Common myeloid progenitor, CD34-positive (primary cell): Measurements from ENCODE around the gene MREG.
"Not testable (repeated sequence)": the region's sequence is repeated elsewhere in the genome, so short reads cannot be mapped to it uniquely, and the experiment has no call there.

Experiments
- CTCF ChIA-PET: fragments of 350-600 bp; sonication (Branson Sonifier 250); formaldehyde crosslinking; loops from one replicate; lab custom pipeline; 2021; ENCODE audit warnings: antibody characterized with exemption; lab: Charles Lee
- POLR2A ChIA-PET: fragments of 350-600 bp; sonication (Branson Sonifier 250); formaldehyde crosslinking; loops from one replicate; lab custom pipeline; 2021; ENCODE audit warnings: antibody characterized with exemption; lab: Charles Lee
- DNase-seq, 3 donors: peaks; one replicate each; pipeline versions ENCODE4 v3.0.0 to v3.0.0-alpha.2; 2013
- H3K27ac ChIP-seq, 2 experiments: 1 replicate in 1 of 2; 2 replicates in 1 of 2; pipeline ENCODE4 v1.7.0; 2013; ENCODE audit warnings: inconsistent platforms in 2 of 2, low read length in 2 of 2, mild to moderate bottlenecking in 2 of 2, low read depth in 1 of 2, moderate library complexity in 1 of 2; ENCODE audit not compliant: severe bottlenecking in 2 of 2, insufficient read depth in 1 of 2, poor library complexity in 1 of 2
- H3K27me3 ChIP-seq, 5 experiments: replicated peaks in 2 of 5; 1 replicate in 3 of 5; 2 replicates in 2 of 5; pipeline versions ENCODE4 v1.6.1 to v1.7.0; 2013; ENCODE audit warnings: low read length in 4 of 5, mild to moderate bottlenecking in 2 of 5, moderate library complexity in 2 of 5, inconsistent platforms in 1 of 5; ENCODE audit not compliant: insufficient read depth in 5 of 5, control insufficient read depth in 4 of 5
- H3K36me3 ChIP-seq, 4 experiments: 1 replicate in 2 of 4; 2 replicates in 2 of 4; pipeline versions ENCODE4 v1.6.1 to v1.7.0; 2013; ENCODE audit warnings: low read length in 3 of 4, control low read depth in 1 of 4, mild to moderate bottlenecking in 1 of 4; ENCODE audit not compliant: control insufficient read depth in 4 of 4, insufficient read depth in 4 of 4
- H3K4me1 ChIP-seq, 4 experiments: 1 replicate in 3 of 4; 2 replicates in 1 of 4; pipeline versions ENCODE4 v1.6.1 to v1.7.1; 2013; ENCODE audit warnings: low read length in 3 of 4, mild to moderate bottlenecking in 3 of 4, control low read depth in 1 of 4, inconsistent platforms in 1 of 4, moderate library complexity in 1 of 4; ENCODE audit not compliant: control insufficient read depth in 4 of 4, insufficient read depth in 4 of 4; ENCODE audit errors: control extremely low read depth in 1 of 4
- H3K4me3 ChIP-seq, 7 experiments: 1 replicate in 4 of 7; 2 replicates in 3 of 7; pipeline versions ENCODE4 v1.5.1 to v1.7.0; 2013; ENCODE audit warnings: mild to moderate bottlenecking in 7 of 7, low read length in 6 of 7, moderate library complexity in 6 of 7, inconsistent platforms in 2 of 7, low read depth in 2 of 7, control low read depth in 1 of 7; ENCODE audit not compliant: insufficient read depth in 4 of 7, control insufficient read depth in 1 of 7; ENCODE audit errors: extremely low read depth in 1 of 7
- H3K9me3 ChIP-seq, 5 experiments: 1 replicate in 4 of 5; 2 replicates in 1 of 5; pipeline versions ENCODE4 v1.6.1 to v1.7.1; 2013; ENCODE audit warnings: low read length in 4 of 5, mild to moderate bottlenecking in 2 of 5, inconsistent platforms in 1 of 5, low read depth in 1 of 5, moderate library complexity in 1 of 5; ENCODE audit not compliant: control insufficient read depth in 4 of 5, insufficient read depth in 2 of 5; ENCODE audit errors: control extremely low read depth in 1 of 5
- WGBS: methylation state at CpG from one replicate; pipeline ENCODE4 v1.1.5; 2013; ENCODE audit not compliant: insufficient coverage; 5-methylcytosine and 5-hydroxymethylcytosine counted together

MREG gene

DNA sequence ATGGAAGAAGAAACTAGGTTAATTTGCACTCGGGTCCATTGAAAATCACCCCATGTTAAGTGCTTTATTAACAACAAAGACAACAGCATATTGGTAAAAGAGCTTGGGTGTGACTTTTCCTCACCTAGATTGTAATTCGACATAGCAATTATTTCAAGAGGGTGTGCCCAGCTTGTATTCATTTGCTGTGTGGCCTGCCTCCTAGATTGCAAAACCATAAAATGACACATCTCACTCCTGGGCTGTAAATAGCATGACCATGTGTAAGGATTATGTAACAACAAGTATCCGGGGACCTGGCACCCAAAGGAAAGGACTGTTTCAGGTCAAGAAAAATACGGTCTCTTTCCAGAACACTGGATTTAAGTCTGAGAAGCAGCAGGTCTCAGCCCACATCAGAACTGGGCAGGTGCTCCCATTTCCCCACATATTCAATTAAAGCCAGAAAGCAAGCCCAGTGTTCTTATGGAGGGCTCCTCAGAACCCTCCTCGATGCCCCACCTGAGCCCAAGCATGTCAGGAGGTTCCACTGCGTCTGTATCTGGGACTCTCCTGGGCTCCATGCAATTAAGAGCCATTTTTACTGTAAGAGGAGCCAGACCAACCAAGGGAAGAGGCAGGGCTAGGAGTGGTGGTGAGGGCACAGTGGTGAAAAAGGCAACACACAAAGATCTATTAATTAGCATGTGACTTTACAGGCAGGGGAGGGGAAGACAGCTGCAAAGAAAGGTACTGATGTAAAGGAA, 39.2 kb downstream of the MREG start:
- no peak overlapping the region for H3K4me3 ChIP-seq
- H3K9me3 ChIP-seq: no peaks in the 10 kb centered on the region
- DNase-seq: no peak
- no peaks in the 10 kb centered on the region for H3K27me3 ChIP-seq
- peaks cover 0 to 20% (median 3%) of the 10 kb centered on the region in 4 experiments for H3K4me1 ChIP-seq
- POLR2A ChIA-PET: interaction anchor here (0.6 kb wide), 1 partner anchor 9 kb away, joined by 6 read pairs; no protein-coding TSS in a partner anchor
- H3K36me3 ChIP-seq: peaks cover 0 to 15% (median 3%) of the 10 kb centered on the region in 4 experiments
- 87% methylated on average over 6 of the region's 6 CpGs for WGBS
- CTCF ChIA-PET: interaction anchor here (1.5 kb wide), 1 partner anchor 47 kb away, joined by 4 read pairs; no protein-coding TSS in a partner anchor
- no peak overlapping the region for H3K27ac ChIP-seq

DNA sequence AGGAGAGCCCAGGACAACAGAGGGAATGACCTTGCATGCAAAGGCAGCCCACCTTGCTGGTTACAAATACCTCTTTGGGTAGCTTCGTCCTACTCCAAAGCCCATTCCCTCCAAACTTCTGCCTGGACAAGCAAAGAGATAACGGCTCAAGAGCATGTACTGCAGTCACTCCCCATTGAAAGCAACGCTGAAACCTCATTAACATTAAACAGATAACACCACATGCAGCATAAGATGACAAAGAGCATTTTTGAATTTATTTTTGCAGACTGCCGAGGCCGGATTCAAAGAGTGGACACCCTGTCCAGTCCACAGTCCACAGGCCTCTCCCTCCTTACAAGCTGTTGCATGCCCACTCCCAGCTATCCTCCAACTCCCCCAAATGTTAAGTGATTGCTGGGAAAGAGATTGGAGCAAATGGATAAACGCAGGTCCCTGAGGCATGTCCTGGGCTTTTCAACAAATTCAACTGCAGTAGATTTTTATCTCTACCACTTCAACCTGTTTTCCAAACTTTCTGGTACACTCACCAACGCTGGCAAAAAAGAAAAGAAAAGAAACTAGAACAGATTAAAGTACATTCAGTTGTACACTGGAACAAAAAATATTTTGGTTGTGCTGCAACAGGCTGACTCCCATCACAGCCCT, 40.1 kb downstream of the MREG start:
- Histone ChIP-seq H3K36me3 (peaks cover 0 to 15% (median 3%) of the 10 kb centered on the region in 4 experiments), H3K4me3 (no peak overlapping the region), H3K9me3 (no peaks in the 10 kb centered on the region), H3K4me1 (peaks cover 0 to 28% (median 6%) of the 10 kb centered on the region in 4 experiments), H3K27me3 (no peaks in the 10 kb centered on the region), H3K27ac (no peak overlapping the region)
- POLR2A ChIA-PET: no interaction called here
- CTCF ChIA-PET: interaction anchor here (1.4 to 1.5 kb wide), 2 partner anchors 48 to 50 kb away, joined by 3 to 4 read pairs; no protein-coding TSS in a partner anchor
- 96% methylated on average over 3 of the region's 7 CpGs for WGBS
- DNase-seq: no peak

DNA sequence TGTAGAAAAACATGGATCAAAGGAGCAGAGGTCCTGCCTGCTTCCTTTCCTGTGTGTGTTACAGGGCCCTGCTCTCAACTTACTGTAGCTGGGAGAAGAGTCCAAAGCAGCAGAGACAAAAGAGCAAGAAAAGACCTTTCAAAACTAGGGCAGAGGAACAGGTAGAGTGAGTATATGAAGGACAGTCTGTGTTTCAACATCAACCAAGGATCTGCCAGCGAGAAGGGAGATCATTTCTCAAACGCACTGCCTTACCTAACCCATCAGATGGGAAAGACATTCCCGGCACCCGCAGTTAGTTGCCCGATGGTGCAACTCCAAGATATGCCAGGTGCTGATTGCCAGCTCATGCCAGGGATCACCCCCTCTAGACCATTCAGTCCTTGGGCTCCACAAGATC, 41.7 kb downstream of the MREG start:
- 95% methylated on average over 5 of the region's 5 CpGs for WGBS
- Histone ChIP-seq H3K4me1 (peaks cover 0 to 44% (median 14%) of the 10 kb centered on the region in 4 experiments), H3K27me3 (no peaks in the 10 kb centered on the region), H3K9me3 (no peaks in the 10 kb centered on the region), H3K27ac (no peak overlapping the region), H3K4me3 (no peak overlapping the region), H3K36me3 (peaks cover 0 to 15% (median 3%) of the 10 kb centered on the region in 4 experiments)
- ChIA-PET POLR2A (no interaction called here), CTCF (interaction anchor here (1.4 kb wide), 1 partner anchor 52 kb away, joined by 3 read pairs; no protein-coding TSS in a partner anchor)
- DNase-seq: no peak

DNA sequence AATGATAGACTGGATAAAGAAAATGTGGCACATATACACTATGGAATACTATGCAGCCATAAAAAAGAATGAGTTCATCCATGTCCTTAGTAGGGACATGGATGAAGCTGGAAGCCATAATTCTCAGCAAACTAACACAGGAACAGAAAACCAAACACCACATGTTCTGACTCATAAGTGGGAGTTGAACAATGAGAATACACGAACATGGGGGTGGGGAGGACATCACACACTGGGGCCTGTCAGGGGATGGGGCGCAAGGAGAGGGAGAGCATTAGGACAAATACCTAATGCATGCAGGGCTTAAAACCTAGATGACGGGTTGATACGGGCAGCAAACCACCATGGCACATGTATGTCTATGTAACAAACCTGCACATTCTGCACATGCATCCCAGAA, 42.5 kb downstream of the MREG start:
- peaks cover 0 to 51% (median 17%) of the 10 kb centered on the region in 4 experiments for H3K4me1 ChIP-seq
- H3K27me3 ChIP-seq, H3K9me3 ChIP-seq, H3K27ac ChIP-seq, DNase-seq, POLR2A ChIA-PET, H3K4me3 ChIP-seq: not testable (repeated sequence)
- 100% methylated on average over 1 of the region's 4 CpGs for WGBS
- CTCF ChIA-PET: interaction anchor here (1.0 to 1.3 kb wide), 2 partner anchors 35 to 47 kb away, joined by 3 read pairs; no protein-coding TSS in a partner anchor
- peaks cover 0 to 15% (median 3%) of the 10 kb centered on the region in 4 experiments for H3K36me3 ChIP-seq

DNA sequence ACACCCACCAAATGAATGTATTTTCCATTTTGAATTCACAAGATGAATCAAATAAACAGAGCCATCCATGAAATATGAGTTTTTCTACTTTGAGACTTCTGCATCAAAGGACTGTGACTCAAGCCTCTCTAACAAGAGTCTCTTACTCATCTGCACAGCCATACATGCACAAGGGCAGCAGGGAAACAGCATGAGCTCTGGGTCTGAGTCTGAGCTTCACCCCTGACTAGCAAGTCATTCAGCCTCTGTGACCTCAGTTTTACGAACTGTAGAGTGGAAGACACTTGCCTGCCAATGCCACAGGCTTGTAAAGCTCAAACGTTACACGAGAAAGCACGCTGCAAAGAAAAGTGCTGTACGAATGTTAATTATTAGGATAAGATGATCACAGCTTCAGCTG, 42.9 kb downstream of the MREG start:
- Histone ChIP-seq H3K27ac (no peak overlapping the region), H3K27me3 (no peaks in the 10 kb centered on the region), H3K9me3 (no peaks in the 10 kb centered on the region), H3K4me3 (no peak overlapping the region), H3K36me3 (peaks cover 0 to 15% (median 3%) of the 10 kb centered on the region in 4 experiments), H3K4me1 (peaks cover 0 to 56% (median 20%) of the 10 kb centered on the region in 4 experiments)
- CTCF ChIA-PET: interaction anchor here (1.0 to 1.3 kb wide), 2 partner anchors 35 to 48 kb away, joined by 3 read pairs; no protein-coding TSS in a partner anchor
- no peak for DNase-seq
- POLR2A ChIA-PET: no interaction called here
- 100% methylated on average over 3 of the region's 5 CpGs for WGBS

DNA sequence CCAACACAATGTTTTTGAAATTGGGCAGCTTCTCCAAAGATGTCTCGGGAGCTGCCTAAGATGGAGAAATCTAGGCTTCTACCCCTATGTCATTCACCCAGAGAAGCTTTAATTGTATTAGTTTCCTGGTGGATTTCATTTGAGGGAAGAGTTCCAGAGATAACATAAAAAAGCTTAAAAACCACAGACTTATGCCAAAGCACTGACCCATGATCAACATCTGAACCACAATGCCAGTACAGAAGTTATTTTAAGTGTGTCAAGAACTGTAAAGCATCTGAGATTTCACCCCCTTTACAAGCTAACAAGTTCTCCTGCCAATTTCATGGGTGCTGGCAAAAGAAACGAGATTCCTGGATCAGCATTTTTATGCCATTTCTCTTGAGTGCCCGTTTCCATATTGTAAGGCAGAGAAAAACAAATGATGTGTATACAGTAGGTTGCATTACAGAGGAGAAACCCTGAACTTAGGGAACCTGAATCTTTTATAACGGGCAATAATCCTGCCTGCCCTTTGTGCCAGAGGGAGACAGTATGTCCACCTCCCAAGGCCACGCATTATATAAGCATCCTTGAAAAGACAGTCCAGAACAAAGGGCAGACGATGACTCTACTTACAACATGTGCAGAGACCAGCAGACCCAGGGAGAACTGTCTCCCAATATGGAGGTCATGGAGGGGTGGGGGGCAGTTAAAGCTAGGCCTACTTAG, 44.1 kb downstream of the MREG start:
- Histone ChIP-seq H3K9me3 (no peaks in the 10 kb centered on the region), H3K4me3 (no peak overlapping the region), H3K4me1 (peaks cover 0 to 55% (median 19%) of the 10 kb centered on the region in 4 experiments), H3K36me3 (peaks cover 0 to 15% (median 3%) of the 10 kb centered on the region in 4 experiments), H3K27me3 (no peaks in the 10 kb centered on the region), H3K27ac (no peak overlapping the region)
- POLR2A ChIA-PET: no interaction called here
- DNase-seq: no peak
- WGBS: 100% methylated on average over 3 of the region's 6 CpGs
- CTCF ChIA-PET: interaction anchor here (1.4 to 2.1 kb wide), 5 partner anchors 17 to 51 kb away, joined by 3 to 11 read pairs (median 5); no protein-coding TSS in a partner anchor
